NCI-H69 (cell line): ENCODE measurements around the gene GPM6B.
A peak's percentile ranks its signal among the peaks of the same experiment; 100 is the strongest.

Experiments
- DNase-seq: peaks from one replicate; lab custom pipeline; 2025; lab: John Stamatoyannopoulos, UW

GPM6B gene

GRCh38 chrX:13824746-13825145 lies 7.9 kb upstream of the GPM6B start:
- DNase-seq = no peak

- DNase-seq = no peak
These were observed 4.8 kb upstream of the GPM6B start for GRCh38 chrX:13821738-13822137.

GRCh38 chrX:13816176-13816575 lies 717 bp downstream of the GPM6B start:
- no peak for DNase-seq

- DNase-seq = no peak
These were observed 1.2 kb downstream of the GPM6B start for GRCh38 chrX:13815664-13816063.

- DNase-seq = peak; percentile 49
These were observed 8.0 kb downstream of the GPM6B start for GRCh38 chrX:13808865-13809264.

GRCh38 chrX:13808293-13808692 lies 8.6 kb downstream of the GPM6B start:
- DNase-seq = peak; percentile 96

GRCh38 chrX:13805241-13805640 lies 11.7 kb downstream of the GPM6B start:
- peak; percentile 10 for DNase-seq

GRCh38 chrX:13803116-13803515 lies 13.8 kb downstream of the GPM6B start:
- DNase-seq = no peak

- no peak for DNase-seq
These were observed 18.7 kb downstream of the GPM6B start for GRCh38 chrX:13798184-13798583.

GRCh38 chrX:13797512-13797911 lies 19.4 kb downstream of the GPM6B start:
- DNase-seq = no peak

- no peak for DNase-seq
These were observed 22.5 kb downstream of the GPM6B start for GRCh38 chrX:13794417-13794816.

- DNase-seq = no peak
These were observed 23.0 kb downstream of the GPM6B start for GRCh38 chrX:13793897-13794296.

- peak; percentile 63 for DNase-seq
These were observed 25.3 kb downstream of the GPM6B start for GRCh38 chrX:13791559-13791958.

GRCh38 chrX:13791145-13791544 lies 25.7 kb downstream of the GPM6B start:
- DNase-seq = no peak

- DNase-seq = no peak
These were observed 26.4 kb downstream of the GPM6B start for GRCh38 chrX:13790206-13791131.

- DNase-seq = peak; percentile 92
These were observed 30.8 kb downstream of the GPM6B start for GRCh38 chrX:13786048-13786447.

GRCh38 chrX:13780868-13781427 lies 35.9 kb downstream of the GPM6B start:
- DNase-seq = no peak

GRCh38 chrX:13778916-13779315 lies 38.0 kb downstream of the GPM6B start:
- peak; percentile 66 for DNase-seq

- DNase-seq = no peak
These were observed 40.5 kb downstream of the GPM6B start for GRCh38 chrX:13776387-13776786.

- DNase-seq = no peak
These were observed 41.1 kb downstream of the GPM6B start for GRCh38 chrX:13775837-13776236.

GRCh38 chrX:13774696-13775095 lies 42.2 kb downstream of the GPM6B start:
- peak; percentile 22 for DNase-seq

- DNase-seq = peak; percentile 87
These were observed 46.8 kb downstream of the GPM6B start for GRCh38 chrX:13770013-13770535.

- DNase-seq = no peak
These were observed 48.0 kb downstream of the GPM6B start for GRCh38 chrX:13768939-13769338.
